ENCODE data around the gene CCDC92B. TPM values are rescaled to one million over a fixed set of nuclear protein-coding genes. Genes with fewer than 3 reads are reported as not detected.

The CCDC92B gene
- total and polyA plus RNA-seq, 2 of the 13 experiments (the other 11 are each of a cell fraction or from before 2014, with no cell fraction given), result not detected

GRCh38 chr17:2710803-2711607 is 38.4 kb downstream of the CCDC92B start:
- H4K20me1 ChIP-seq (ENCODE audit: insufficient read depth, low read length), result peaks cover 42% of the 10 kb centered on the region
- ChIA-PET POLR2A (interaction anchor here (1.0 to 2.4 kb wide), 12 partner anchors 9 to 375 kb away, joined by 3 to 19 read pairs (median 5); partner anchors contain the start of genes CCDC92B, METTL16, PAFAH1B1 and TSR1), CTCF (ENCODE audit: low intra/inter-chr PET ratio, low total read pairs) (no interaction called here)
- H3K4me1 ChIP-seq (ENCODE audit: insufficient read depth, low read length), result peaks cover 61% of the 10 kb centered on the region
- peak overlapping the region; percentile 75 to 91 (median 82) for H3K4me3 ChIP-seq (replicated peaks in 1 of 3; ENCODE audit: insufficient read depth in 1 of 3, low read depth in 2 of 3, low read length in 3 of 3)
- peak; percentile 75 for DNase-seq (ENCODE audit: low spot score)
- peak overlapping the region; percentile 87 for H3K27ac ChIP-seq (ENCODE audit: extremely low read length, insufficient read depth, low read length)
- peaks cover 51% of the 10 kb centered on the region for H3K79me2 ChIP-seq (ENCODE audit: insufficient read depth, low read length)
- peak; percentile 59 for ATAC-seq
- in situ Hi-C loops (cut with HindIII; ENCODE audit: extremely low pct_ligation_motif_present, low pct_unique_long_range_greater_than_20kb), result no loop called here
- intact Hi-C loops (cut with micrococcal nuclease; ENCODE audit: unreplicated experiment), result no loop called here
- FAIRE-seq, result peak; percentile 93
- H3K27me3 ChIP-seq (ENCODE audit: control insufficient read depth in 1 of 2, insufficient read depth in 2 of 2, low read length in 2 of 2), result no peaks in the 10 kb centered on the region; a peak in 1 of 5 replicates
- no TSS peak for BruUV-seq (replicated peaks)
- H2AFZ ChIP-seq (ENCODE audit: low read length), result no peak overlapping the region
- H3K36me3 ChIP-seq (replicated peaks in 1 of 2; ENCODE audit: control insufficient read depth in 1 of 2, insufficient read depth in 2 of 2, low read length in 2 of 2), result 0 out of 5 replicates have a peak, but pooled peaks cover 0 to 10% of the 10 kb centered on the region in 2 experiments
- peak overlapping the region; percentile 79 for H3K9ac ChIP-seq (ENCODE audit: insufficient read depth, low read depth, low read length)
- 0% methylated on average over 3 of the region's 82 CpGs for WGBS (ENCODE audit: low lambda C conversion rate)
- H3K4me2 ChIP-seq (ENCODE audit: low read depth, low read length), result peak overlapping the region; percentile 98
- no peaks in the 10 kb centered on the region for H3K9me3 ChIP-seq (ENCODE audit: low read length)
- TF ChIP-seq ZNF766 (CRISPR knock-in tag; IDR thresholded peaks at IDR 0.05; ENCODE audit: borderline replicate concordance), result peak; percentile 25; the same call in 1 of the 2 replicates
- peak; percentile 76; the same call in 1 of the 2 replicates for TF ChIP-seq HDAC1 (CRISPR knock-in tag; IDR thresholded peaks at IDR 0.05)
- no peak for TF ChIP-seq ZNF550 (CRISPR knock-in tag; IDR thresholded peaks at IDR 0.05; ENCODE audit: borderline replicate concordance)
- TF ChIP-seq TRAFD1 (CRISPR knock-in tag; IDR thresholded peaks at IDR 0.05; ENCODE audit: borderline replicate concordance), result no peak
- TF ChIP-seq ZNF335 (CRISPR knock-in tag; IDR thresholded peaks at IDR 0.05), result no peak
- TF ChIP-seq FOXO1 (CRISPR knock-in tag; IDR thresholded peaks at IDR 0.05), result 0 out of 2 replicates have a peak, but pooled peaks have one; percentile 33
- TF ChIP-seq RBM22 (optimal IDR thresholded peaks at IDR 0.05; ENCODE audit: low read length), result peak; percentile 50
- peak; percentile 86 for TF ChIP-seq RBFOX2 (IDR thresholded peaks at IDR 0.05; ENCODE audit: low read depth, low read length)
- TF ChIP-seq, protein P1, sequence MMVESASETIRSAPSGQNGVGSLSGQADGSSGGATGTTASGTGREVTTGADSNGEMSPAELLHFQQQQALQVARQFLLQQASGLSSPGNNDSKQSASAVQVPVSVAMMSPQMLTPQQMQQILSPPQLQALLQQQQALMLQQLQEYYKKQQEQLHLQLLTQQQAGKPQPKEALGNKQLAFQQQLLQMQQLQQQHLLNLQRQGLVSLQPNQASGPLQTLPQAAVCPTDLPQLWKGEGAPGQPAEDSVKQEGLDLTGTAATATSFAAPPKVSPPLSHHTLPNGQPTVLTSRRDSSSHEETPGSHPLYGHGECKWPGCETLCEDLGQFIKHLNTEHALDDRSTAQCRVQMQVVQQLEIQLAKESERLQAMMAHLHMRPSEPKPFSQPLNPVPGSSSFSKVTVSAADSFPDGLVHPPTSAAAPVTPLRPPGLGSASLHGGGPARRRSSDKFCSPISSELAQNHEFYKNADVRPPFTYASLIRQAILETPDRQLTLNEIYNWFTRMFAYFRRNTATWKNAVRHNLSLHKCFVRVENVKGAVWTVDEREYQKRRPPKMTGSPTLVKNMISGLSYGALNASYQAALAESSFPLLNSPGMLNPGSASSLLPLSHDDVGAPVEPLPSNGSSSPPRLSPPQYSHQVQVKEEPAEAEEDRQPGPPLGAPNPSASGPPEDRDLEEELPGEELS (CRISPR knock-in tag; IDR thresholded peaks at IDR 0.05), result peak; percentile 36; the same call in 1 of the 2 replicates
- TF ChIP-seq ZBTB1 (CRISPR knock-in tag; IDR thresholded peaks at IDR 0.05; ENCODE audit: borderline replicate concordance), result 0 out of 2 replicates have a peak, but pooled peaks have one; percentile 23
- TF ChIP-seq ZNF274 (CRISPR knock-in tag; IDR thresholded peaks at IDR 0.05), result peak; percentile 71
- no peak for TF ChIP-seq ZSCAN30 (CRISPR knock-in tag; IDR thresholded peaks at IDR 0.05)
- 0 out of 2 replicates have a peak, but pooled peaks have one; percentile 63 for TF ChIP-seq CCDC6 (CRISPR knock-in tag; IDR thresholded peaks at IDR 0.05)
- no peak for TF ChIP-seq ZNF652 (CRISPR knock-in tag; IDR thresholded peaks at IDR 0.05; ENCODE audit: borderline replicate concordance, low read depth)
- TF ChIP-seq FOSL1 (CRISPR knock-in tag; IDR thresholded peaks at IDR 0.05; ENCODE audit: borderline replicate concordance), result no peak
- peak; percentile 38; the same call in 1 of the 2 replicates for TF ChIP-seq KLF15 (CRISPR knock-in tag; IDR thresholded peaks at IDR 0.05; ENCODE audit: borderline replicate concordance)
